Measurements from ENCODE around the gene NSD2.

DNA sequence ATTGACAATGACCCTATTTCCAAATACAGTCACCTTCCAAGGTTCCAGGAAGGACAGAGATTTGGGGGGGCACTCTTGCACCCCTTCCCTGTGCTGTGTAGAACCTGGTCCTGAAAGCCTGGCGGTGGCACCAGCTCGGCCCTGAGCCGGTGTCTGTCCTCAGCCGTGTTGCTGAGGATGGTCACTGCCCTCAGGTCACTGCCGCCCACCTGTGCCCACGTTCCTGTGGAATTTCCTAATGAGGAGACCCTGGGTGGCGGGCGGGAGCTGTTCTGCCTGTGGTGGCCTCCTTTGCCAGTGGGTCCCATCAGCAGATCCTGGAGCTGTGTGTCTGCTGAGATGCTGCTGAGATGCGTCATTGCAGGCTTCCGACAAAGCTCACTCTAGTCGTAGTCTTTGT is 104.7 kb downstream of the NSD2 start:
- TF ChIP-seq EZH2 (IDR thresholded peaks at IDR 0.05; ENCODE audit: borderline replicate concordance, insufficient read depth, low read length, poor library complexity, severe bottlenecking), result no peak
- TF ChIP-seq, protein P1, sequence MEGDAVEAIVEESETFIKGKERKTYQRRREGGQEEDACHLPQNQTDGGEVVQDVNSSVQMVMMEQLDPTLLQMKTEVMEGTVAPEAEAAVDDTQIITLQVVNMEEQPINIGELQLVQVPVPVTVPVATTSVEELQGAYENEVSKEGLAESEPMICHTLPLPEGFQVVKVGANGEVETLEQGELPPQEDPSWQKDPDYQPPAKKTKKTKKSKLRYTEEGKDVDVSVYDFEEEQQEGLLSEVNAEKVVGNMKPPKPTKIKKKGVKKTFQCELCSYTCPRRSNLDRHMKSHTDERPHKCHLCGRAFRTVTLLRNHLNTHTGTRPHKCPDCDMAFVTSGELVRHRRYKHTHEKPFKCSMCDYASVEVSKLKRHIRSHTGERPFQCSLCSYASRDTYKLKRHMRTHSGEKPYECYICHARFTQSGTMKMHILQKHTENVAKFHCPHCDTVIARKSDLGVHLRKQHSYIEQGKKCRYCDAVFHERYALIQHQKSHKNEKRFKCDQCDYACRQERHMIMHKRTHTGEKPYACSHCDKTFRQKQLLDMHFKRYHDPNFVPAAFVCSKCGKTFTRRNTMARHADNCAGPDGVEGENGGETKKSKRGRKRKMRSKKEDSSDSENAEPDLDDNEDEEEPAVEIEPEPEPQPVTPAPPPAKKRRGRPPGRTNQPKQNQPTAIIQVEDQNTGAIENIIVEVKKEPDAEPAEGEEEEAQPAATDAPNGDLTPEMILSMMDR (IDR thresholded peaks at IDR 0.05; ENCODE audit: poor library complexity, severe bottlenecking), result no peak
